Muscle layer of colon (tissue), 2 donors: ENCODE data around the gene SLC44A2.

Source experiments
- H3K27ac ChIP-seq: one replicate; pipeline ENCODE4 v1.7.0; 2013; ENCODE audit warnings: low read depth, mild to moderate bottlenecking, low read length, moderate library complexity
- H3K27me3 ChIP-seq, 2 donors: one replicate each; pipeline ENCODE4 v1.7.0; 2013; ENCODE audit warnings: low read length in 2 of 2, mild to moderate bottlenecking in 2 of 2; ENCODE audit not compliant: insufficient read depth in 2 of 2, control insufficient read depth in 1 of 2
- H3K36me3 ChIP-seq: one replicate; pipeline ENCODE4 v1.7.0; 2013; ENCODE audit warnings: mild to moderate bottlenecking, low read length; ENCODE audit not compliant: insufficient read depth
- H3K4me1 ChIP-seq: one replicate; pipeline ENCODE4 v1.7.0; 2013; ENCODE audit warnings: mild to moderate bottlenecking, low read length; ENCODE audit not compliant: insufficient read depth
- H3K4me3 ChIP-seq, 2 donors: one replicate each; pipeline ENCODE4 v1.7.0; 2013; ENCODE audit warnings: low read length in 2 of 2, low read depth in 1 of 2, mild to moderate bottlenecking in 1 of 2, moderate library complexity in 1 of 2
- H3K9ac ChIP-seq: one replicate; pipeline ENCODE4 v1.7.0; 2013; ENCODE audit warnings: low read length
- H3K9me3 ChIP-seq: one replicate; pipeline ENCODE4 v1.7.0; 2013; ENCODE audit warnings: mild to moderate bottlenecking, low read length
- donor health status: abdominal sarcoma.
- donor health status: Adenocarcinoma of cecum.

The SLC44A2 gene

DNA sequence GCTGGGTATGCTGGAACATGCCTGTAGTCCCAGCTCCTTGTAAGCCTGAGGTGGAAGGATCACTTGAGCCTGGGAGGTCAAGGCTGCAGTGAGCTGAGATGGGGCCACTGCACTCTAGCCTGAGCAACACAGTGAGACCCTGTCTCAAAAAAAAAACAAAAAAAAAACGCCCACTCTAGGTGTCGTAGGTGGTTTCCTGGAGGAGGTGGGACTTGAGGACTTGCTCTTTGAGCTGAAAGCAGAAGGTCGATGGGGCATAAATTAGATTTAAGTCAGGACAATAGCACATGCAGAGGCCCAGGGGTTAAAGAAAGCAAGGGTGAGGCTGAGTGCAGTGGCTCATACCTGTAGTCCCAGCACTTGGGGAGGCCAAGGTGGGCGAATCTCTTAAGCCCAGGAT is 15.9 kb downstream of the SLC44A2 start:
- no peaks in the 10 kb centered on the region for H3K27me3 ChIP-seq
- no peaks in the 10 kb centered on the region for H3K9me3 ChIP-seq
- H3K4me3 ChIP-seq: no peak overlapping the region
- no peak overlapping the region for H3K27ac ChIP-seq
- peaks cover 28% of the 10 kb centered on the region for H3K36me3 ChIP-seq
- H3K9ac ChIP-seq: no peak overlapping the region
- peaks cover 10% of the 10 kb centered on the region for H3K4me1 ChIP-seq

DNA sequence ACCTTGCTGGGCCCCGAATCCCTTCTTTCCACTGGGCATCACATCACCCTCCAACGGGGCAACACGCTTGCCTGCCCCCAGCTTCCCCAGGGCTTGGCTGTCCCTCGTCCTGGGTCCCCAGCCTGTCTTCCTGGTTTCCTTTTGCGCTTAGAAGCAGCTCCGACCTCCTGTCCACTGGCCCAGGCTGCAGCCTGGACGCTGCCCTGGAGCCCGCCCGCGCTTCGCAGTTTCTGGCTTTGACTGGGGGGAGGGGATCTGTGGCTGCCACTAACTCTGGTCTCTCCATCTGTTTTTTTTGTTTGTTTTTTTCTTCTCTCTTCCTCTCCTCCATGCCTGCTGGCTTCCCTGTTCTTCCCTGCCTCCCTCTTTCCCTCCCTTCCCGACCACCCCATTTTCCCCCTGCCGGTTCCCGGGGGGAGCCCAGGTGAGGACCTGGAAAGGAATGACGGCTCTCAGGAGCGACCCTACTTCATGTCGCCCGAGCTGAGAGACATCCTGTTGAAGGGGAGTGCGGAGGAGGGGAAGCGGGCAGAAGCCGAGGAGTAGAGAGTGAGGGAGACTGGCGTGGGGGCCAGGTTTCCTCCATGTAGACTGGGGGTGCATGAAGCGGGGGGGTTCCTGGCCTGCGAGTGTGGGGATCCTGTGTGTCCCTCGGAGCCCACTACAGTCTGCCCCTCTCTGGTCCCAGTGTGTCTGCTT is 17.3 kb downstream of the SLC44A2 start:
- Histone ChIP-seq H3K4me3 (no peak overlapping the region), H3K27ac (no peak overlapping the region), H3K27me3 (no peaks in the 10 kb centered on the region), H3K4me1 (peaks cover 10% of the 10 kb centered on the region), H3K9me3 (no peaks in the 10 kb centered on the region), H3K9ac (no peak overlapping the region), H3K36me3 (peaks cover 25% of the 10 kb centered on the region)

DNA sequence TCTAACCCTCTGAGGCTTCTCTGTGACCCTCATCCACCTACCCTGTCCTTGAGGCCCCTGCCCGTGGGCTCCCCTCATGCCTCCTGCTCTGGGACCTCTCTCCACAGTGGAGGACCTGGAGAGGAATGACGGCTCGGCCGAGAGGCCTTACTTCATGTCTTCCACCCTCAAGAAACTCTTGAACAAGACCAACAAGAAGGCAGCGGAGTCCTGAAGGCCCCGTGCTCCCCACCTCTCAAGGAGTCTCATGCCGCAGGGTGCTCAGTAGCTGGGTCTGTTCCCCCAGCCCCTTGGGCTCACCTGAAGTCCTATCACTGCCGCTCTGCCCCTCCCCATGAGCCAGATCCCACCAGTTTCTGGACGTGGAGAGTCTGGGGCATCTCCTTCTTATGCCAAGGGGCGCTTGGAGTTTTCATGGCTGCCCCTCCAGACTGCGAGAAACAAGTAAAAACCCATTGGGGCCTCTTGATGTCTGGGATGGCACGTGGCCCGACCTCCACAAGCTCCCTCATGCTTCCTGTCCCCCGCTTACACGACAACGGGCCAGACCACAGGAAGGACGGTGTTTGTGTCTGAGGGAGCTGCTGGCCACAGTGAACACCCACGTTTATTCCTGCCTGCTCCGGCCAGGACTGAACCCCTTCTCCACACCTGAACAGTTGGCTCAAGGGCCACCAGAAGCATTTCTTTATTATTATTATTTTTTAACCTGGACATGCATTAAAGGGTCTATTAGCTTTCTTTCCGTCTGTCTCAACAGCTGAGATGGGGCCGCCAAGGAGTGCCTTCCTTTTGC is 18.0 kb downstream of the SLC44A2 start:
- Histone ChIP-seq H3K4me1 (peaks cover 10% of the 10 kb centered on the region), H3K27ac (no peak overlapping the region), H3K27me3 (no peaks in the 10 kb centered on the region), H3K4me3 (no peak overlapping the region), H3K9ac (no peak overlapping the region), H3K9me3 (no peaks in the 10 kb centered on the region), H3K36me3 (peaks cover 19% of the 10 kb centered on the region)

DNA sequence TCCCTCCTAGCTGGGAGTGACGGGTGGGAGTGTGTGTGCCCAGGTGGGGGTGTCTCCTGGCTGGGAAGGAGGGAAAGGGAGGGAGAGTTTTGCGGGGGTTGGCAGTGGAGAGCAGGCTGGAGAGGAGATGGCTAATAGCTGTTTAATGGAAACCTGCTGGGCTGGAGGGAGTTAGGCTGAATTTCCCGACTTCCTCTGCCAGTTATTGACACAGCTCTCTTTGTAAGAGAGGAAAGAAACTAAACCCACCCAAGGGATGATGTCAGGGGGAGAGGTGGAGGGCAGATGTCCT is 18.6 kb downstream of the SLC44A2 start:
- H3K27ac ChIP-seq: no peak overlapping the region
- H3K9ac ChIP-seq: no peak overlapping the region
- H3K4me3 ChIP-seq: no peak overlapping the region
- H3K36me3 ChIP-seq: peaks cover 19% of the 10 kb centered on the region
- H3K4me1 ChIP-seq: peaks cover 10% of the 10 kb centered on the region
- H3K27me3 ChIP-seq: no peaks in the 10 kb centered on the region
- no peaks in the 10 kb centered on the region for H3K9me3 ChIP-seq

DNA sequence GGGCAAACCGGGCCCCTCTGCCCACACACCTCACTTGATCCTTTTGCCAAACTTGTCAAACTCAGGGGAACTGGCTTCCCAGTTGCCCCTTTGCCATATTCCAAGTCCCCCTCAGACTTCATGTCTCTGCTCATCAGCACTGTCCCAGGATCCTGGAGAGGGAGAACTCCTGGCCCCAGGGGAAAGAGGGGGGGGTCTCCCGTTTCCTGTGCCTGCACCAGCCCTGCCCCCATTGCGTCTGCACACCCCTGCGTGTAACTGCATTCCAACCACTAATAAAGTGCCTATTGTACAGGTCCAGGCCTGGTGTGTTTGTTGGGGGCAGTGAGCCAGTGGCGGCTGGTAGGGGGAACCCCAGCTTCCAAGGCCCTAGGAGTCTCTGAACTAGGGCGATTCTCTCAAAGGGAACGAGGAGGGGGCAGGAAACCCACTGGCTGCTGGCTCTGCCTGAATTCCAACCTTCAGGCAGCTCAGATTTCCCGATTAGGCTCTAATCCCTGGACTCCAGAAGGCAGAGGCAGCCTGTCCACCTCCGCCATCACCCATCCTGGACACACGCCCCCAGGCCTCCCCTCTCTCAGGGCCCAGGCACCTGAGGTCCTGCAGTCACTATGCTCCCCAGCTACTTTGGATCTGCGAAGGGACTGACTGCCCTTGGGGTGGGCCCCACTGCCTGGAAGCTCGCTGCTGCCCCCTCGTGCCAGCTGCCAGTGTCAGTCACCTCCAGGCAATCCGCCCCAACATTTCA is 19.1 kb downstream of the SLC44A2 start:
- H3K4me1 ChIP-seq: peaks cover 10% of the 10 kb centered on the region
- H3K36me3 ChIP-seq: peaks cover 19% of the 10 kb centered on the region
- no peak overlapping the region for H3K4me3 ChIP-seq
- H3K27me3 ChIP-seq: no peaks in the 10 kb centered on the region
- no peak overlapping the region for H3K9ac ChIP-seq
- H3K9me3 ChIP-seq: no peaks in the 10 kb centered on the region
- no peak overlapping the region for H3K27ac ChIP-seq

DNA sequence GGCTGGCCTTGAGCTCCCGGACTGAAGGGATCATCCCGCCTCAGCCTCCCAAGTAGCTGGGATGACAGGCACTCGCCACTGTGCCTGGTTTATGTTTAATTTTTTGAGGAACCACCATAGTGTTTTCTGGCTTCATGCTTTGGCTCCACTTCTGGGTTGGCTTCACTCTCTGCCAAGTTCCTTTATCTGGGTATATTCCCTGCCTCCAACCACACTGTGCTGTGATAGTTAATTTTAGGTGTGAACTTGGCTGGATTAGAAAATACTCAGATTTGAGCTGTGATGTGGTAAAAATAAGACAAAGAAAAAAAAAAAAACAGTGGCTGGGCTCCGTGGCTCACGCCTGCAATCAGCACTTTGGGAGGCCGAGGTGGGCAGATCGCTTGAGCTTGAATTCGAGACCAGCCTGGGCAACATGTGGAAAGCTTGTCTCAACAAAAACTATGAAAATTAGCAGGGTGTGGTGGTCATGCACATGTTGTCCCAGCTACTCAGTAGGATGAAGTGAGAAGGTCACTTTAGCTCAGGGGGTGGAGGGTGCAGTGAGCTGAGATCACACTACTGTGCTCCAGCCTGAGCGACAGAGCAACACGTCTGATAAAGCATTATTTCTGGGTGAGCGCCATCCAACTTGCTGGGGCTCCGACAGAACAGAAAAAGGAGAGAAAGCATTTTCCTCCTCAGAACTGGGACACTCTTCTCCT is 21.3 kb downstream of the SLC44A2 start:
- Histone ChIP-seq H3K4me1 (peaks cover 10% of the 10 kb centered on the region), H3K4me3 (no peak overlapping the region), H3K27me3 (no peaks in the 10 kb centered on the region), H3K36me3 (peaks cover 12% of the 10 kb centered on the region), H3K27ac (no peak overlapping the region), H3K9ac (no peak overlapping the region), H3K9me3 (no peaks in the 10 kb centered on the region)

DNA sequence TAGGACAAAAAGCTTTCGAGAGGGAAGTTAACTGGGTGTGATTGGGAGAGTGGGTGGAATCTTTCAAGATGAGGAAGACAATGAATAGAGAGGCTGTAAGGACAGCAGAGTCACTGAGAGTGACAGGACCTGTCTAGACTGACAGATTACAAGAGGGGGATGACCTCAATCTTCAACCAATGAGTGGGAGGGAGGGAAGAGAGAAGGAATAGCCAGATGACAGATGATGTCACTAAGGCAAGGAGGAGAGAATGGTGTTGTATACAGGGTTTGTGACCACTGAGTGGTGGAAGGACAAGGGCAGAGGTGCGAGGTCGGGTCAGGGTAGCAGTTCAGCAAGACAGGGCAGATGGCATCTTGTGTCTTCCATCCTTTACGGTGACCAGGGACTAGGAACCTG is 23.0 kb downstream of the SLC44A2 start:
- Histone ChIP-seq H3K27me3 (no peaks in the 10 kb centered on the region), H3K36me3 (peaks cover 3% of the 10 kb centered on the region), H3K9ac (no peak overlapping the region), H3K9me3 (no peaks in the 10 kb centered on the region), H3K4me3 (no peak overlapping the region), H3K27ac (no peak overlapping the region), H3K4me1 (peaks cover 24% of the 10 kb centered on the region)

DNA sequence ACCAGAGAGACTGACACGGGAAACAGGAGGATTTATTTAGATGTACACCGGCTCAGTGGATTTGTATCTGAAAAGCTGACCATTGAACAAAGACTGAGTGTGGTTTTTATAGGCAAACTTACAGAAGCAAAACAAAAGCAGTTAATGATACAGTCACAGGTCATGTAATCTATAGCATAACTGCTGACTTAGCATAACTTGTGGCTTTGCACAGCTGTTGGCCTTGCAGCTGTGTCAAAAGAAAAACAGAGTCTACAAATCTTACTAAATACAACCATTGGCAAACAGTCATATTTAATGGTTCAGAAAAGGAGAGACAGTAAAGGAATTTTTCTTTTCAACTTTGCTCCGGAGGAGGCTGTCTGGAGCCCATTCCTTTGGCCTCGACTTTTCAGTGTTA is 26.5 kb downstream of the SLC44A2 start:
- Histone ChIP-seq H3K9ac (no peak overlapping the region), H3K9me3 (no peaks in the 10 kb centered on the region), H3K4me3 (no peak overlapping the region), H3K27me3 (no peaks in the 10 kb centered on the region), H3K27ac (peak overlapping the region; percentile 49), H3K4me1 (peaks cover 31% of the 10 kb centered on the region), H3K36me3 (no peaks in the 10 kb centered on the region)

DNA sequence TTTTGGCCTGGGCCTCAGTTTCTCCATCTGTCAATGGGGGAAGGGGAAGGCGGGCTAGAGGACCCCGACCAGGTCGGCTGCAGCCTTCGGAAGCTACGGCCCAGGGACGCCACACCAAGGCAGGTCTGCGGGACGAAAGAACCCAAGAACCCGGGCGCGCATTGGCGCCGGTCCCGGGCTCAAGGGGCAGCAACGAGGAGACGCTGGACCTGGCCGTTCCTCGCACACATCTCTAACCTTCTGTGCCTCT is 28.1 kb downstream of the SLC44A2 start:
- Histone ChIP-seq H3K36me3 (no peaks in the 10 kb centered on the region), H3K27me3 (no peaks in the 10 kb centered on the region), H3K4me1 (peaks cover 31% of the 10 kb centered on the region), H3K4me3 (peak overlapping the region; percentile 79 to 95), H3K9ac (peak overlapping the region; percentile 91), H3K9me3 (no peaks in the 10 kb centered on the region), H3K27ac (peak overlapping the region; percentile 98)

DNA sequence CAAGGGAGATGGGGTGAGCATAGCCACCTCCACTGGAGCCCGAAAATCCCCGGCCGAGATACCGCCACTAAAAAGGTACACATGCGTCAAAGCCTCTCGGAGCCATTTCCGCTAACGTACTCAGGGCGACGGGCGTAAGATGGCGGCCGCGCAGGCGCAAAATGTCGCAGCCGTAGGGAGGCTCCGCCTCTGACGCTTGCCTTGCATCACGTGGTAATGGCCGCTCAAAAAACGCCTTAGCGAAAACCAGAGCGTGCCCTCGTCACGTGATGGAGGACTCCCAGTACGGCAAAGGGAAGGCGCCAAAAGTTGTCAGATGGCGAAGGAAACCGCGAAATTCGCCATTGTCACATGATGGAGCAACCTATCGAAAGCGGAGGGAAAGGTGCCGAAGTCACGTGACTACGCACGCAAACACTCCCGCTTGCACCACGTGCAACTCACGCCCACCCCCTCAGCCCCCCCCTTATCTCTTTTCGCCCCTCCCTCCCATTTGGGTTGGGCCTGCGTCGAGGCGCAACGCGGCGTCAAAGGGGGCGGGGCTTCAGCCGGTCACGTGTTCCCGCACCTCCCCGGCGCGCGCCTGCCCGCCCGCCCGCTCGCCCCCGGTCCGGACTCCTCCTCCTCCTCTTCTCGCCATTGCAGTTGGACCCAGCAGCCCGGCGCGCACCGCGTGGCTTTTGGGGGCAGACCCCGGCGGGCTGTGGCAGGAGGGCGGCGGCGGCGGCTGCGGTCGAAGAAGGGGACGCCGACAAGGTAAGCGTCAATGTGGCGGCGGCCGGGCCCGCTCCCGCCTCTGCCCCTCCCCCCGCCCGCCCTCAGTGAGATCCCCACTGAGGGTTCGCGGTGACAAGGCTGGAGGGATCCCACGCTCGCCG is 28.6 kb downstream of the SLC44A2 start, which contains the start of gene ILF3:
TSS of gene ILF3 (plus strand) at position 615 of the 878 bp plus-strand sequence. CDS start 16,260 bp downstream, outside the sequence.
- Histone ChIP-seq H3K9ac (peak within 1 kb of the TSS; percentile 91), H3K27me3 (no peaks in the 10 kb centered on the region), H3K4me3 (peak within 1 kb of the TSS; percentile 85 to 95), H3K4me1 (peaks cover 31% of the 10 kb centered on the region), H3K36me3 (no peaks in the 10 kb centered on the region), H3K9me3 (no peaks in the 10 kb centered on the region), H3K27ac (peak within 1 kb of the TSS; percentile 98)
